Measurements from ENCODE around the gene CDH8. TPM values are rescaled to one million over a fixed set of nuclear protein-coding genes. Genes with fewer than 3 reads are reported as not detected.

The CDH8 gene
- total RNA-seq, 4 donors from 2014 or later = 0.13 to 0.57 (median 0.24) TPM

DNA sequence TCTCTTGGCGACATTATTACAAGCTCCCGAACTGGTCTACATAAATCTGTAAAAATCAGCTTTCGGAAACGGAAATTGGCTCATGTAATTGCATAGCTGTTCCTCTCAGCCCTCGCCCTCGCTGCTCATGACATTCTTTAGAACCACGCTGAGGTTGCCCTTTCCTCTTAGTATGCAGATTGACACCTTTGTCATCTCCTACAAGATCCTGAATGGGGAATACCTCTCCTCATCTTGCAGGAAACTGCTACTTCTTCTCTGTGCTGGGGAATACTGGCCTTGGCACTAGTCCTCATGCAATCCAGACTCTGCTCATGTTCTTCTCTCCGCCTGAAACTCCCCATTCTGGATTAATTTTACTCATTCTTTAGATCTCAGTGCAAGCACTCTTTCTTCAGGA lies 22.2 kb upstream of the CDH8 start:
- no peak overlapping the region for H3K4me3 ChIP-seq (ENCODE audit: low read depth, poor library complexity, severe bottlenecking)
- DNase-seq (ENCODE audit: low spot score in 2 of 2) = no peak
- WGBS, 2 donors = 79 to 80% methylated on average over 8 of the region's 8 CpGs
- intact Hi-C loops (cut with DNase I; ENCODE audit: low total_unique reads) = no loop called here
- TF ChIP-seq, protein P1, sequence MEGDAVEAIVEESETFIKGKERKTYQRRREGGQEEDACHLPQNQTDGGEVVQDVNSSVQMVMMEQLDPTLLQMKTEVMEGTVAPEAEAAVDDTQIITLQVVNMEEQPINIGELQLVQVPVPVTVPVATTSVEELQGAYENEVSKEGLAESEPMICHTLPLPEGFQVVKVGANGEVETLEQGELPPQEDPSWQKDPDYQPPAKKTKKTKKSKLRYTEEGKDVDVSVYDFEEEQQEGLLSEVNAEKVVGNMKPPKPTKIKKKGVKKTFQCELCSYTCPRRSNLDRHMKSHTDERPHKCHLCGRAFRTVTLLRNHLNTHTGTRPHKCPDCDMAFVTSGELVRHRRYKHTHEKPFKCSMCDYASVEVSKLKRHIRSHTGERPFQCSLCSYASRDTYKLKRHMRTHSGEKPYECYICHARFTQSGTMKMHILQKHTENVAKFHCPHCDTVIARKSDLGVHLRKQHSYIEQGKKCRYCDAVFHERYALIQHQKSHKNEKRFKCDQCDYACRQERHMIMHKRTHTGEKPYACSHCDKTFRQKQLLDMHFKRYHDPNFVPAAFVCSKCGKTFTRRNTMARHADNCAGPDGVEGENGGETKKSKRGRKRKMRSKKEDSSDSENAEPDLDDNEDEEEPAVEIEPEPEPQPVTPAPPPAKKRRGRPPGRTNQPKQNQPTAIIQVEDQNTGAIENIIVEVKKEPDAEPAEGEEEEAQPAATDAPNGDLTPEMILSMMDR (IDR thresholded peaks at IDR 0.05) = no peak
- TF ChIP-seq POLR2A (IDR thresholded peaks at IDR 0.05) = no peak

DNA sequence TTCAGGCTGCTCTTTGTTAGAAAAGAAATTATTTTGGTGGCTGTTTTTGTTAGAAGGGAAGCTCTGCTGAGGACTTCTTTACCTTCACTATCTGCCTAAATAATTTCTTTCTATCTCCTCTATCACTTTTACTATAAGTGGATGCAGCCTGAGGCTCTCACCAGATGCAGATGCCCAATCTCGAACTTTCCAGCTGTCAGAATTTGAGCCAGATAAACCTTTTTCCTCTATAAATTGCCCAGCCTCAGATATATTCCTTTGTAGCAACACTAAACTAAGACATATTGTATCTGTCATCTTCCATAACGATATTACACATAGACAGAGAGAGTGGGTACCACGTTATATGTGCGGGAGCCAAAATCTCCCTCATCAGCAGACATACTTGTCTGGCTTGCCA lies 15.7 kb upstream of the CDH8 start:
- no peak for DNase-seq (ENCODE audit: low spot score in 2 of 2)
- WGBS, 2 donors = 76 to 79% methylated on average over 4 of the region's 4 CpGs
- H3K4me3 ChIP-seq (ENCODE audit: low read depth, poor library complexity, severe bottlenecking) = no peak overlapping the region
- no peak for TF ChIP-seq POLR2A (IDR thresholded peaks at IDR 0.05)
- TF ChIP-seq, protein P1 (IDR thresholded peaks at IDR 0.05) = no peak
- intact Hi-C loops (cut with DNase I; ENCODE audit: low total_unique reads) = no loop called here

DNA sequence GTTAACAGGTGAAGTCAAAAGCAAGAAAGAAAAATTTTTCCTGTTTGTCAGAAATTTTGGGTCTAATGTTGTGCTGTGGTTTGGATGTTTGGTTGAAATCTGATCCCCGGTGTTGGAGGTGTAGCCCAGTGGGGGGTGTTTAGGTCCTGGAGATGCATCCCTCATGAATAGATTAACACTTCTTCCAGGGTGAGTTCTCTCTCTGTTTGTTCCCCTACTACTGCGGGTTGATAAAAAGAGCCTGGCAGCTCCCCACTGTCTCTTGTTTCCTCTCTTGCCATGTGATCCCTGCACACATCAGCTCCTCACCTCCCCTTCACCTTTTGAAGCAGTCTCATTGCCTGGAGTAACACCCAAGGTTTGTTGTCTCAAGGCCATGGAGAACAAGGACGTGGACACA lies 14.6 kb upstream of the CDH8 start:
- 53 to 72% methylated on average over 3 of the region's 3 CpGs for WGBS, 2 donors
- intact Hi-C loops (cut with DNase I; ENCODE audit: low total_unique reads) = no loop called here
- TF ChIP-seq, protein P1 (IDR thresholded peaks at IDR 0.05) = no peak
- H3K4me3 ChIP-seq (ENCODE audit: low read depth, poor library complexity, severe bottlenecking) = no peak overlapping the region
- no peak for DNase-seq (ENCODE audit: low spot score in 2 of 2)

DNA sequence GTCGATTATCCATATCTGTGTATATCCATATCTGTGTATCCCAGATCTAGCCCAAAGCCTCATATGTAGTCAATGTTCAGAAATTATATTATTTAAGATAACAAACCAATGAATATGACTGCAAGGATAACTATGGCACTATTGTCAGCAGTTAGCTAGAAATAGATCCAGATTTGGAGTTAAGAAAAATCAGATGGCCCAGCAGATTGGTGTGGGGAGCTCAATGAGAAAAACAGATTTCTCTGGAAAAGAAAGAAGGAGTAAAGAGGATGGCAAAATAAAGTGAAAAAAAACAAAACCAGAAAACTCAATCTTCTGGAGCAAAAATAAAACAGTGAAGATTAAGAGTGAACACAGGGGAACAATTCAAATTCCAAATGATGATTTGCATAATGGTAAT lies 10.6 kb upstream of the CDH8 start:
- 92 to 97% methylated on average over 1 of the region's 1 CpG for whole genome bisulfite sequencing, 2 donors
- no peak for TF ChIP-seq POLR2A (IDR thresholded peaks at IDR 0.05)
- TF ChIP-seq, protein P1 (IDR thresholded peaks at IDR 0.05) = no peak
- DNase-seq (ENCODE audit: low spot score in 2 of 2) = no peak
- intact Hi-C loops (cut with DNase I; ENCODE audit: low total_unique reads) = no loop called here
- H3K4me3 ChIP-seq (ENCODE audit: low read depth, poor library complexity, severe bottlenecking) = no peak overlapping the region

DNA sequence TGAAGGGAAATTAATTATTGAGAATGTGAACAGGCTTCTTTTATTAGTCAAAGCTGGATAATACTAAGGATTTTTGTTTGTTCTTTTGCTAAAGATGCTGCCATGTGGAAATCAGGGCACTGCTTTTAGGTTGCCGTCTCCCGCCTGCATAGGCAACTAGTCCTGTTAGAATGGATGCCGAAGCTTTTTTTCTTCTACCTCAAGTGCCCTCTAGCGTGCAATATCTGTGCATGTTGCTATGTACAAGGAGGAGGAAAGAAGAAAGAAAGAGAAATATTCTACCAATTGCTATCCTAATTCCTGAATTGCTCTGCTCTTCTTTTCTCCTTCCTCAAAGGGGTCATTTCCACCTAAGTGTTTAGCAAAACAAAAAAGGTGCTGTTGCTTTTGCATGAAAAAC lies 5.2 kb upstream of the CDH8 start:
- TF ChIP-seq, protein P1 (IDR thresholded peaks at IDR 0.05) = no peak
- TF ChIP-seq POLR2A (IDR thresholded peaks at IDR 0.05) = no peak
- intact Hi-C loops (cut with DNase I; ENCODE audit: low total_unique reads) = no loop called here
- no peak overlapping the region for H3K4me3 ChIP-seq (ENCODE audit: low read depth, poor library complexity, severe bottlenecking)
- 6 to 13% methylated on average over 4 of the region's 4 CpGs for WGBS, 2 donors
- DNase-seq (ENCODE audit: low spot score in 2 of 2) = no peak

DNA sequence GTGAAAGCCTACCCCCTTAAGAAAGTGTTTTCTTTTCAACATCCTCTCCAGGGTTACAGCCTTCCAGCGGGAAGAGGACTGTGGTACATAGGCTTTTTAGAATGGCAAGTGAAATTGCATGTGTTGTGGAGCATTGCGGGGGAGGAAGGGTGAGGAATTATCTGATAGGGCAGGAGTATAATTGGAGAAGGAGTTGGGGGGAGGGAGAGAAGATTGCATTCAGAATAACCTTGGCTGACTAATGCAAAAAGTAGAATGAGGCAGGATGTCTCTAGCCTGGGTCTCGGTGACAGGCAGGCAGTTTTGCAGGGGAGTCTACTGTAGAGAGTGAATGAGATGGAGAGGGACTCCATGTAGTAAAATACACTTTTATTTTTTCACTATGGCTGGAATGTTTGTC lies 2.4 kb upstream of the CDH8 start:
- 67% methylated on average over 3 of the region's 3 CpGs for WGBS, 2 donors
- TF ChIP-seq POLR2A (IDR thresholded peaks at IDR 0.05) = no peak
- TF ChIP-seq, protein P1 (IDR thresholded peaks at IDR 0.05) = no peak
- no peak overlapping the region for H3K4me3 ChIP-seq (ENCODE audit: low read depth, poor library complexity, severe bottlenecking)
- intact Hi-C loops (cut with DNase I; ENCODE audit: low total_unique reads) = no loop called here
- no peak for DNase-seq (ENCODE audit: low spot score in 2 of 2)
